Activated CD8-positive, alpha-beta T cell treated with anti-CD3 and anti-CD28 coated beads, Interleukin-2, amount 10 ng/mL, durations not matched to agents 7 days and 5 days (primary cell): ENCODE measurements around the gene TMEM131L. TPM values are rescaled to one million over a fixed set of nuclear protein-coding genes. Genes with fewer than 3 reads are reported as not detected.
A peak's percentile ranks its signal among the peaks of the same experiment; 100 is the strongest.

ENCODE experiments used
- ATAC-seq: fragments of 150-1000 bp; cut with Tn5 transposase; one replicate; pipeline ENCODE4 v1.10.0; 2021; ENCODE audit warnings: moderate library complexity
- CTCF ChIA-PET: fragments of 350-600 bp; sonication (Branson Sonifier 250); formaldehyde crosslinking; loops from one replicate; lab custom pipeline; 2021; ENCODE audit warnings: antibody characterized with exemption; lab: Charles Lee
- POLR2A ChIA-PET: fragments of 350-600 bp; sonication (Branson Sonifier 250); formaldehyde crosslinking; loops from one replicate; lab custom pipeline; 2021; ENCODE audit warnings: antibody characterized with exemption; lab: Charles Lee
- DNase-seq: peaks from one replicate; pipeline ENCODE4 v3.0.0-alpha.2; 2020
- H3K27ac Mint-ChIP-seq: one replicate; pipeline ENCODE4 v1.8.0; 2021; ENCODE audit warnings: mild to moderate bottlenecking, mixed read lengths
- H3K27me3 Mint-ChIP-seq: one replicate; pipeline ENCODE4 v1.8.0; 2021; ENCODE audit warnings: low read depth, mixed read lengths
- H3K36me3 Mint-ChIP-seq: one replicate; pipeline ENCODE4 v1.8.0; 2021; ENCODE audit warnings: low read depth, mixed read lengths
- H3K4me1 Mint-ChIP-seq: one replicate; pipeline ENCODE4 v1.8.0; 2021; ENCODE audit warnings: low read depth, mixed read lengths
- H3K4me3 Mint-ChIP-seq: one replicate; pipeline ENCODE4 v1.8.0; 2021; ENCODE audit warnings: mild to moderate bottlenecking, mixed read lengths
- H3K9me3 Mint-ChIP-seq: one replicate; pipeline ENCODE4 v1.8.0; 2022; ENCODE audit warnings: mixed read lengths; ENCODE audit not compliant: insufficient read depth
- total RNA-seq, 2 experiments: library from RNA; stranded (reverse); gene quantifications; one replicate each; pipeline ENCODE4 v1.2.3, GENCODE V29; 2021

TMEM131L gene
- total RNA-seq, 2 experiments from 2014 or later, result 54.9 to 58.4 TPM

DNA sequence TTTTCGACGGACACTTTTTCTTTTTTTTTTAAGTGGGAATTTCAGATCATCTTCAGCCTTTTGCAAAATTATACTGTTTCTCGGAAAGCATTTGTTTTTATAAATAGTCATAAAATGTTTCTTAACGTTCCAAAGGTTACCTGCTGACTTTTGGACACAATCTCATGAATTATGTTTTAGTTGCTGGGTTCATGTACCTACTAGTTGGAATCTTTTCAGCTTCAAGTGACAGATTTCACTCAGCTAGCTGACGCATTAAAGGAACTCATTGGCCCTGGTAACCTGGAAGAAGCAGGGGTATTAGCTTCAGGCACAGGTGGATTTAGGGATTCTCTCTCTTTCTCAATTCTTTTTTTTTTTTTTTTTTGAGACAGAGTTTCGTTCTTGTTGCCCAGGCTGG is 66.5 kb downstream of the TMEM131L start:
- Mint-ChIP-seq H3K27ac (no peak overlapping the region), H3K4me3 (no peak overlapping the region)

DNA sequence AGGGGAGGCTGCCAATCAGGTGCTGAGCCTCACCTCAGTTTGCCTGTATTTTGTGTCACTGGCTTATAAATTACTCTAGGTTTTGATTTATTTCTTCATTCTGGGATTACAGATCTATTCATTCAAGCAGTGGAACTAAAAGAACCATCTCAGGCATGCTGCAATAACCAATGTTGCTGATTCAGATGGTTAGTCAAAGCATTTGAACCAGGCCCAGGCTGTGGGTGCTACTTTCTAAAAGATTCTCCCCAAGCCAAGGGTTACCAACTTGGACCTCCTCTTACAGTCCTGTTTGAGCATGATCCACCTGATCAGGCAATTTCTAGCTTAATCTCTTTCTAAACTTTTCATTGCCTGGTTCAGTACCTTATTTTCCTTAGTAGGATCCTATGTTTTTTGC is 67.2 kb downstream of the TMEM131L start:
- ChIA-PET CTCF (interaction anchor here (0.8 to 1.9 kb wide), 5 partner anchors 11 to 82 kb away, joined by 3 to 14 read pairs (median 3); no protein-coding TSS in a partner anchor), POLR2A (no interaction called here)
- peaks cover 81% of the 10 kb centered on the region for H3K4me1 Mint-ChIP-seq
- no peak for DNase-seq
- H3K27me3 Mint-ChIP-seq, result no peaks in the 10 kb centered on the region
- H3K9me3 Mint-ChIP-seq, result no peaks in the 10 kb centered on the region
- H3K27ac Mint-ChIP-seq, result no peak overlapping the region
- ATAC-seq, result no peak
- no peak overlapping the region for H3K4me3 Mint-ChIP-seq
- H3K36me3 Mint-ChIP-seq, result peaks cover 36% of the 10 kb centered on the region

More for the DNA sequence above, 66.5 kb downstream of the TMEM131L start:
- no peak for ATAC-seq
- Mint-ChIP-seq H3K4me1 (peaks cover 83% of the 10 kb centered on the region), H3K9me3 (no peaks in the 10 kb centered on the region), H3K27me3 (no peaks in the 10 kb centered on the region), H3K36me3 (peaks cover 37% of the 10 kb centered on the region)
- ChIA-PET POLR2A (interaction anchor here (0.8 to 0.9 kb wide), 2 partner anchors 9 to 67 kb away, joined by 3 read pairs; partner anchors contain the start of gene TMEM131L), CTCF (interaction anchor here (1.1 to 3.5 kb wide), 5 partner anchors 9 to 65 kb away, joined by 3 to 30 read pairs (median 14); partner anchors contain the start of gene TMEM131L)
- DNase-seq, result no peak

DNA sequence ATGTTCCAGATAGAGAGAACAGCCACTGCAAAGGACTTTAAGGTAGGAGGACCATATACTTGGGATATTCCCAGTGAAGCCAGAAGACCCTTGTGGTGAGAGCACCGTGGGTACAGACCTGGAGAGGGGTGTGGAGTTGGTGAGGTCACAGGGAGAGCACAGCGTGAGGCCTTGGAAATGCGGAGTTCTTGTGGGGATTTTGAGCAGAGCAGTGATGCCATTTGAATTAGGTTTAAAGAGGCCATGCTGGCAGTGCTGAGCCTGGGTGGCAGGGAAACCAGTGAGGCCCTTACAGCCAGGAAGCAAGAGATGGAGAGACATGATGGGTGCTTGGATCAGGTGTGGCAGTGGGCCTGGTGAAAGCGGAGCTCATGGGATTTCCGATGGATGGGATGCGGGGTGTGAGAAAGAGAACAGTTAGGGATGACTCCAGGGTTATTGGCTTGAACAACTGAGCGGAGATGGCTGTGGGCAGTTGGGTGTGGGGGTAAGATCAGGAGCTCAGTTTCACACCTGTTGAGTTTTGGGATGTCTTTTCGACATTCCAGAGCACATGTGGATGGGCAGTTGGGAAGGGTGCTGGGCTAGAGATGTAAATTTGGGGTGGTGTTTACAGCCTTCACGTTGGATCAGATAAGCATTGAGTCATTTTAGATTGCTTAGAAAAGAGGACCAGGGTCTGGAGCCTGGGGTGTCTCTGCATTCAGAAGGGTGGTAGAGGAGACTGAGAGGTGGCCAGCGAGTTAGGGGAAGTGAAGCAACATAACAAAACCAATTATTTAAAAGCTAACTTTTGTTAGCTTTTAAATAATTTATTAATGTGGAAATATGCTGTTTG is 68.9 kb downstream of the TMEM131L start:
- no peak for DNase-seq
- H3K4me3 Mint-ChIP-seq, result no peak overlapping the region
- peaks cover 34% of the 10 kb centered on the region for H3K36me3 Mint-ChIP-seq
- no peaks in the 10 kb centered on the region for H3K27me3 Mint-ChIP-seq
- peak overlapping the region; percentile 66 for H3K27ac Mint-ChIP-seq
- ChIA-PET POLR2A (interaction anchor here (0.9 to 1.5 kb wide), 3 partner anchors 13 to 69 kb away, joined by 3 to 5 read pairs (median 3); partner anchors contain the start of gene TMEM131L), CTCF (interaction anchor here (0.8 to 2.1 kb wide), 13 partner anchors 11 to 190 kb away, joined by 3 to 20 read pairs (median 4); no protein-coding TSS in a partner anchor)
- H3K9me3 Mint-ChIP-seq, result no peaks in the 10 kb centered on the region
- H3K4me1 Mint-ChIP-seq, result peaks cover 71% of the 10 kb centered on the region
- no peak for ATAC-seq

DNA sequence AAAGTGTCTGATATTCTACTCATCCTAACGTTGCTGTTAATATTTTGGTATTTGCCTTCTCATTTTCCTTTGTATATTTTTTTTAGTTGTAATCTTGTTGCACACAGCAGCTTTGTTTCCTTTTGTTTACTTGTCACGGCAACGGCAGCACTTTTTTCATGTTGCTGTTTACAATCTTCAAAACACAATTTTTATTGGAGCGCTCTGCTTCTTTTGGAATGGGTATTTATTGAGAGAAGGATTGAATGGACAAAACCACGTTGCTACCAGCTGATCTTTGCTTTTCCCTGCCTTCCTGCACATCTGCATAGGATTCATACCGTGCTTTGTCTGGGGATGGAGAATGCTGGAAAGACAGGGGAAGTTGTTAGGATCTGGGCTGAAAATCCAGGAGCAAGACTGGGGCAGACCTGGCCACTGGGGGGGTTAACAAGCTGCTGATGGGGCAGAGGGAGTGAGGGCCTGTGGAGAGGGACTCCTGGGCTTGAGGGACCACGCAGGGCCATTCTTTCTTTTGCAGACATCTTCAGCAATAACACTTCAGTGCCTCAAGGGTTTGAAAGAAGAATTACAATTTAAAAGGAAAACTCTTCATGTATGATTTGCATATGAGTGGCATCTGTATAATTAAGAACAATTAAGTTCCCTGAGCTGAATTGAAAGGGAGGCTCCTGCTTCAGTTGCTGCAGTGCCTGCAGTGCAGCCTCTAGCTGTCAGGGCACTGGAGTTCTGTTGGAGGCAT is 69.8 kb downstream of the TMEM131L start:
- Mint-ChIP-seq H3K36me3 (peaks cover 40% of the 10 kb centered on the region), H3K27ac (peak overlapping the region; percentile 78), H3K9me3 (no peaks in the 10 kb centered on the region), H3K27me3 (no peaks in the 10 kb centered on the region), H3K4me3 (no peak overlapping the region), H3K4me1 (peaks cover 71% of the 10 kb centered on the region)
- DNase-seq (no peak), ATAC-seq (no peak)
- ChIA-PET CTCF (interaction anchor here (0.8 to 2.1 kb wide), 13 partner anchors 10 to 191 kb away, joined by 3 to 20 read pairs (median 5); no protein-coding TSS in a partner anchor), POLR2A (interaction anchor here (0.8 to 1.5 kb wide), 5 partner anchors 11 to 70 kb away, joined by 3 to 6 read pairs (median 3); partner anchors contain the start of gene TMEM131L)

DNA sequence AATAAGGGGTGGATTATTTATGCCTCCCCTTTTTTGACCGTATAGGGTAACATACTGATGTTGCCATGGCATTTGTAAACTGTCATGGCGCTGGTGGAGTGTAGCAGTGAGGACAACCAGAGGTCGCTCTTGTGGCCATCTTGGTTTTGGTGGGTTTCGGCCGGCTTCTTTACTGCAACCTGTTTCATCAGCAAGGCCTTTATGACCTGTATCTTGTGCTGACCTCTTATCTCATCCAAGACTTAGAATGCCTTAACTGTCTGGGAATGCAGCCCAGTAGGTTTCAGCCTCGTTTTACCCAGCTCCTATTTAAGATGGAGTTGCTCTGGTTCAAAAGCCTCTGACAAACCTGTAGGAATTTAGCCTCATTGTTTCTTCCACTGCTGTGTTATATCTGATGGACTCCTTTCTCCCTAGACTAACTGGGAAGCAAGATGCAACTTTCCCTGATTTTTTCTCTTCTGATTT is 71.4 kb downstream of the TMEM131L start:
- POLR2A ChIA-PET, result no interaction called here

DNA sequence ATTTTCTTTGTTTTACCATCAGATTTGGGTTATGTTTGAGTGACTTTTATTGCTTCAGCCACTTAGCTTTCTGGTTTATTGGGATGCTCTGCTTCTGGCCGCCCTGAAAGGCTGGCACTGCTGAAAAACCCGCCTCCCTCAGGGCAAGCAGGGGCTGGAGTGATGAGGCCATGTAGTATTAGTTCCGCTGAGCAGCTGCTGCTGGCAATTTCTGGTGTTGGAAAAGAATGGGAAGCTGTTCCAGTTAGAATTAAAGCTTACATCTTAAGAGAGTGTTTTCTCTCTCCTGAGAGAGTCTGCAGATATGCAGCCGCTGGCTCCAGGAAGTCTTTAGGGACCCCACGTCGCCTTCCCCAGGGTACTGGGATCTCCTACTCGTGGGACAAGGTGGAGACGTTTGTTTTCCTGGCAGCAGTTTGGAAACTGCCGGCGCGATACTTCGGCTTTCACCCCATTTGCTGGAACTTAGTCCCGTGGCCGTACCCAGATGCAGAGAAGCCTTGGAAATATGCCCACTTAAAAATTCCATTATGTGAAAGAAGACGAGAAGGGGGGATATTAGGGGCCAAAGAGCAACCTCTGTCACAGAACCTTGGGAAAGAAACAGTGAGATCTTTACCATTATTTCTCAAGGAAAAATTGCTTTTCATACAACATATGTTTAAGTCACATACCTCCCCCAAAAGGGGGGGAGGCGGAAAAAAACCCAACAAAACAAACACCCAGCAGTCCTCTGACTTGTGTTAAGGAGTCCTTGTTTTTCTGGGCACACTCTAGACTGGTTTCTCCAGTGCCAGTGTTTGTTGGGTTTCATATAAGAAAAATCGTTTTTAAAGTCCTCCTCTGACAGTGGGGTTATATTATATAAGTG is 72.6 kb downstream of the TMEM131L start:
- DNase-seq, result no peak
- ATAC-seq, result no peak
- Mint-ChIP-seq H3K27me3 (no peaks in the 10 kb centered on the region), H3K4me3 (no peak overlapping the region), H3K36me3 (peaks cover 42% of the 10 kb centered on the region), H3K9me3 (no peaks in the 10 kb centered on the region), H3K27ac (no peak overlapping the region), H3K4me1 (peaks cover 74% of the 10 kb centered on the region)
- ChIA-PET POLR2A (no interaction called here), CTCF (interaction anchor here (1.3 to 1.4 kb wide), 2 partner anchors 35 to 71 kb away, joined by 3 read pairs; no protein-coding TSS in a partner anchor)

More for the DNA sequence above, 71.4 kb downstream of the TMEM131L start:
- H3K27ac Mint-ChIP-seq, result peak overlapping the region; percentile 29
- ATAC-seq (no peak), DNase-seq (no peak)
- no peak overlapping the region for H3K4me3 Mint-ChIP-seq
- no peaks in the 10 kb centered on the region for H3K9me3 Mint-ChIP-seq
- H3K36me3 Mint-ChIP-seq, result peaks cover 41% of the 10 kb centered on the region
- no peaks in the 10 kb centered on the region for H3K27me3 Mint-ChIP-seq
- peaks cover 75% of the 10 kb centered on the region for H3K4me1 Mint-ChIP-seq
- CTCF ChIA-PET, result no interaction called here

DNA sequence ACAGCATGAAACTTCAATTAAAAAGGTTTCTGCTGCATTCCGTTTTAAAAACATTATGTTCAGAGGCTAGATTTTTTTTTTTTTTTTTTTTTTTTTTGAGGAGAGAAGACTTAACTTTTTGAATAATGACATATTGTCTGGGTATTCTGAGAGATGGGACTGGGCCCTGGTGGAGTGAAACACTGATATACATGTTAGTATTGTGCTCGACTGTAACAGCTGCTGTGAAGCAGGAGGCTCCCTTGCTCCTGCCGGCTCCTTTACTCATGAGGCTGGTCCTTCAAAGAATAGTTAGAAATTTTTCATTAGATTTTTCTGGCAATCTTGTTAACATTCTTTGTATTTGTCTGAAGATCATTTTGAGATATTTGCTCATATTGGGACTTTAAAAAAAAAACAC is 73.3 kb downstream of the TMEM131L start:
- H3K9me3 Mint-ChIP-seq, result no peaks in the 10 kb centered on the region
- peaks cover 71% of the 10 kb centered on the region for H3K4me1 Mint-ChIP-seq
- CTCF ChIA-PET, result interaction anchor here (1.3 kb wide), 1 partner anchor 71 kb away, joined by 3 read pairs; no protein-coding TSS in a partner anchor
- no peak for ATAC-seq
- no peak overlapping the region for H3K4me3 Mint-ChIP-seq
- DNase-seq, result no peak
- no peaks in the 10 kb centered on the region for H3K27me3 Mint-ChIP-seq
- peaks cover 42% of the 10 kb centered on the region for H3K36me3 Mint-ChIP-seq
- POLR2A ChIA-PET, result no interaction called here
- no peak overlapping the region for H3K27ac Mint-ChIP-seq

DNA sequence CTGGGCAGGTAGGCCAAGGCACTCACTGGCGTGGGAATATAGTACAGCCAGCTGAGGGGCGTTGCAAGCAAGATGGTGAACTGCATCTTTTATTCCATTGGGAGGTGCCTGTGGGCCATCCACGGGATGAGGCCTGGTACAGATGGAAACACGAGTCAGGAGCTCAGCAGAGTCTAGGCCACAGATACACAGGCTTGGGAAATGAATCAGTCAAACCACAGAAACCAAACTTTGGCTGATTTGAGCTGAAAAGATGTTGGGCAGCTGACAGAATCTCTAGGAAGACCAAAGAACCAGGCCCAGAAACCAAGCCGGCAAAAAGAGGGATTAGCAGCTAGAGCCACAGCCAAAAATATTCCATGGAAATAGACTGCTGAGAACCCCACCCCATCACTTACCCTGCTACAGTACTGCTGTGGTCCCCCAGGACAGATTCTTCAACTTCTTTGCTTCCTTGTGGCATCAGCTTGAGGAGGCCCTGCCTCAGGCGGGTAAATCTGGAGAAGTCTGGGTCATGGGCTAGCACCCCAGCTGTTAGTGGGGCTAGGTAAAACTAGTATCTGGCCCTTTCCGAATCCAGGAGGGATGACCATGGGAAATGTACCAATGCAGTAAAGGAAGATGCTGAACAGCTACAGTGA is 75.4 kb downstream of the TMEM131L start:
- Mint-ChIP-seq H3K9me3 (no peaks in the 10 kb centered on the region), H3K27ac (peak overlapping the region; percentile 27), H3K36me3 (peaks cover 35% of the 10 kb centered on the region), H3K4me3 (no peak overlapping the region), H3K27me3 (no peaks in the 10 kb centered on the region), H3K4me1 (peaks cover 60% of the 10 kb centered on the region)
- ATAC-seq (peak; percentile 66), DNase-seq (peak; percentile 38)
- POLR2A ChIA-PET, result interaction anchor here (0.8 to 1.3 kb wide), 4 partner anchors 9 to 76 kb away, joined by 3 to 4 read pairs (median 3); no protein-coding TSS in a partner anchor
- CTCF ChIA-PET, result interaction anchor here (0.8 to 4.1 kb wide), 23 partner anchors 7 to 196 kb away, joined by 3 to 22 read pairs (median 4); partner anchors contain the start of gene TMEM131L

DNA sequence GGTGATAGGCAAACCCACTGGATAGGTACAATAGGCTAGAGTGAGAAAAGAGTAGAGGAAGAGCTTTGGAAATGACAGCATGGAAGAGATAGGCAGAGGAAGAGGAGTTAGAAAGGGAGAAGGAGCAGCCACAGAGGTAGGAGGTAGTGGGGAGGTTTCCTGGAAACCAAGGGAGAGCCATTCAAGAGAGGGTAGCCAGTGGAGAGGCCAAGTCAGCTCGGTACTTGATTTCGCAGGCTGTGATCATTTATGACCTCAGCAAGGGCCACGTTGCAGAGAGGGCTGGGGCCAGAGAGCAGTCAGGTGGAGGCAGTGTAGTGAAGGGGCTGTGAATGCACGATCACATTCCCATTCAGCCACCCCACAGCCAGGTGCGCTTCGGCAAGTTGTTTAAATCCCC is 76.0 kb downstream of the TMEM131L start:
- H3K4me1 Mint-ChIP-seq, result peaks cover 55% of the 10 kb centered on the region

DNA sequence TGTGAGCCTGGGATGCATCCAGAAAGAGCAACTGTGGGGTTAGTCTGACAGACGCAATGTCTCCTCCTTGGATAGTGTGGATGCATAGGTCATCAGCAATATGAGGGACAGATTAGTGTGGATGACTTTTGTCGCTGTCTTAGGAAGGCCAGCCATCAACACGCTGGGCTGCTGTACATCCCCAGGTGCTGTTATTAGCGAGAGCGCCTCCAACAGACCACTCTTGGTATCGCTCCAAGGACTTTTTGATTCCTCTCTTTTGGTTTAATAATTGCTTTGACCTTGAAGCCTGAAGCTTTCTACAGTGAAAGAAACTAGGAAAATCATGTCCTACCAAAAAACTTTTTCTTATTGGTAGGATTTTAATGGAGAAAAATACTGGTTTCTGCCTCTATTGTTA is 76.7 kb downstream of the TMEM131L start:
- no peak for ATAC-seq
- POLR2A ChIA-PET, result no interaction called here

More for the DNA sequence above, 76.0 kb downstream of the TMEM131L start:
- Mint-ChIP-seq H3K27ac (peak overlapping the region; percentile 27), H3K36me3 (peaks cover 30% of the 10 kb centered on the region), H3K27me3 (no peaks in the 10 kb centered on the region), H3K4me3 (no peak overlapping the region), H3K9me3 (no peaks in the 10 kb centered on the region)
- POLR2A ChIA-PET, result interaction anchor here (0.9 to 1.3 kb wide), 3 partner anchors 10 to 20 kb away, joined by 3 to 4 read pairs (median 3); no protein-coding TSS in a partner anchor
- CTCF ChIA-PET, result interaction anchor here (0.8 to 4.1 kb wide), 15 partner anchors 9 to 108 kb away, joined by 3 to 22 read pairs (median 4); partner anchors contain the start of gene TMEM131L
- ATAC-seq (no peak), DNase-seq (no peak)

More for the DNA sequence above, 76.7 kb downstream of the TMEM131L start:
- H3K27me3 Mint-ChIP-seq, result no peaks in the 10 kb centered on the region
- no peak for DNase-seq
- H3K4me3 Mint-ChIP-seq, result no peak overlapping the region
- CTCF ChIA-PET, result interaction anchor here (0.7 to 4.1 kb wide), 8 partner anchors 9 to 197 kb away, joined by 3 to 22 read pairs (median 4); no protein-coding TSS in a partner anchor
- peaks cover 27% of the 10 kb centered on the region for H3K36me3 Mint-ChIP-seq
- H3K4me1 Mint-ChIP-seq, result peaks cover 51% of the 10 kb centered on the region
- H3K27ac Mint-ChIP-seq, result peak overlapping the region; percentile 9
- H3K9me3 Mint-ChIP-seq, result no peaks in the 10 kb centered on the region
